ENCODE results near the gene GAST.
A peak's percentile ranks its signal among the peaks of the same experiment; 100 is the strongest.

Gene GAST

DNA sequence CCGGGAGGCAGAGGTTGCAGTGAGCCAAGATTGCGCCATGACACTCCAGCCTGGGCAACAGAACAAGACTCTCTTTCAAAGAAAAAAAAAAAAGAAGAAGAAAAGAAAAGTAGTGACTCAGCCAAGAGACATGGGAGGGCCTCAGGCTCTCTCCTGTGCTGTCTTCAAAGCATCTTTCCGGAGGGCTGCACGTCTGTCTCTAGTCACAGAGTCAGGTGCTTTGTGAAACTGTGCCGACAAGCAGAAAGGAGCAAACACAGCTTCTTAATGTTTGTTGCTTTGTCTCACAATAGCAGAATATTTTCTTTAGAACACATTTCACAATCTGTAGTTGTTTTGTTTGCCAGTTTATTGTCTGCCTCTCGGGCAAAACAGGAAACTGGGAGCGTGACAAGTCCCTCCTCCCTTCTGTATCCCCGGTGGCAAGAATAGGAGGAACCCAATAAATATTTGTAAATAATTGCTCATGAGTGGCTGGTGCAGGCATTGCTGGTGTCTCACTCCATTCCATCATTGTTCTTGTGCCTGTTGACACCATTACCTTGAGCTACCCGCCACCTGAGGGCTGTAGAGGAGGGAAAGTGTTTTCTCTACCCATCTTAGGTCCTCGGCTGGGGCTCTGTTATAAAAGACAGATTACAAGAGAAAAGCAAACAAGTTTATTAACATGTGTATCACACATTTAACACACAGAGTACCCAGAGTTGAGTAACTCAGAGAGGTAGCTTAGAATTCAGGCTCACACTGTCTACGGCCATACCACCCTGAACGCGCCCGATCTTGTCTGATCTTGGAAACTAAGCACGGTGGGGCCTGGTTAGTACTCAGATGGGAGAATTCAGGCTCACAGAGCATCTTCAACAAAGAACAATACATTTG is 5.5 kb downstream of the GAST start:
- TF ChIP-seq CTCF (IDR thresholded peaks at IDR 0.05; ENCODE audit: poor library complexity, severe bottlenecking) = no peak
- ATAC-seq (ENCODE audit: low read depth) = peak; percentile 89

GRCh38 chr17:41718287-41718645 is 6.1 kb downstream of the GAST start:
- Histone ChIP-seq H3K9me3 (ENCODE audit: severe bottlenecking) (no peaks in the 10 kb centered on the region), H3K27me3 (ENCODE audit: insufficient read depth, poor library complexity, severe bottlenecking) (no peaks in the 10 kb centered on the region), H3K27ac (ENCODE audit: poor library complexity, severe bottlenecking) (peak overlapping the region; percentile 13), H3K36me3 (ENCODE audit: low read depth) (no peaks in the 10 kb centered on the region), H3K4me1 (ENCODE audit: insufficient read depth, poor library complexity, severe bottlenecking) (peaks cover 12% of the 10 kb centered on the region), H3K4me3 (ENCODE audit: severe bottlenecking) (no peak overlapping the region)
- TF ChIP-seq CTCF (IDR thresholded peaks at IDR 0.05; ENCODE audit: poor library complexity, severe bottlenecking) = no peak
- no peak for ATAC-seq (ENCODE audit: low read depth)
- no peak for DNase-seq (ENCODE audit: low spot score)

More for the DNA sequence above, 5.5 kb downstream of the GAST start:
- Histone ChIP-seq H3K36me3 (ENCODE audit: low read depth) (no peaks in the 10 kb centered on the region), H3K27me3 (ENCODE audit: insufficient read depth, poor library complexity, severe bottlenecking) (no peaks in the 10 kb centered on the region), H3K4me3 (ENCODE audit: severe bottlenecking) (no peak overlapping the region), H3K4me1 (ENCODE audit: insufficient read depth, poor library complexity, severe bottlenecking) (peaks cover 12% of the 10 kb centered on the region), H3K9me3 (ENCODE audit: severe bottlenecking) (no peaks in the 10 kb centered on the region), H3K27ac (ENCODE audit: poor library complexity, severe bottlenecking) (peak overlapping the region; percentile 13)
- DNase-seq (ENCODE audit: low spot score) = no peak

DNA sequence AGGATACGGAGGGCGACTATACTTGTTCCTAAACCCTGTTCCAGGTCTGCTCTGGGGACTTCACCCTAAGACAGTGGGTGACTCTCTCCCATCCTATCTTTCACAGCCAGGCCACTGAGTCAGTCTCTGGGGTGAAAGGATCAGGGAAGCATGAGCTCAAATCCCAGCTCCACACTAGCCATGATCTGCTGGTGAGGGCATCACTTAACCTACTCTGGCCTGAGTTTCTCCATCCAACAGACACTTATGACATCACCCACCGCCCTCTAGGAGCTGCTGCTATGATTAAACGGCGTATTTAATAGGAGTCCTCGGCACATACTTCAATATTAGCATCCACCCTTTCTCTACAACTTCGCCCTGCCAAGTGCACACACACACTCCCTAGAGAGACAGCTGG is 10.1 kb downstream of the GAST start:
- ATAC-seq (ENCODE audit: low read depth) (no peak), DNase-seq (ENCODE audit: low spot score) (no peak)
- no peak overlapping the region for H3K27ac ChIP-seq (ENCODE audit: poor library complexity, severe bottlenecking)
- no peaks in the 10 kb centered on the region for H3K9me3 ChIP-seq (ENCODE audit: severe bottlenecking)
- H3K27me3 ChIP-seq (ENCODE audit: insufficient read depth, poor library complexity, severe bottlenecking) = no peaks in the 10 kb centered on the region
- H3K4me1 ChIP-seq (ENCODE audit: insufficient read depth, poor library complexity, severe bottlenecking) = peaks cover 16% of the 10 kb centered on the region
- H3K4me3 ChIP-seq (ENCODE audit: severe bottlenecking) = no peak overlapping the region
- no peaks in the 10 kb centered on the region for H3K36me3 ChIP-seq (ENCODE audit: low read depth)
- no peak for TF ChIP-seq CTCF (IDR thresholded peaks at IDR 0.05; ENCODE audit: poor library complexity, severe bottlenecking)

GRCh38 chr17:41723801-41724475 is 11.8 kb downstream of the GAST start:
- DNase-seq (ENCODE audit: low spot score) (no peak), ATAC-seq (ENCODE audit: low read depth) (no peak)
- H3K27me3 ChIP-seq (ENCODE audit: insufficient read depth, poor library complexity, severe bottlenecking) = no peaks in the 10 kb centered on the region
- no peak overlapping the region for H3K4me3 ChIP-seq (ENCODE audit: severe bottlenecking)
- H3K4me1 ChIP-seq (ENCODE audit: insufficient read depth, poor library complexity, severe bottlenecking) = peaks cover 4% of the 10 kb centered on the region
- no peak overlapping the region for H3K27ac ChIP-seq (ENCODE audit: poor library complexity, severe bottlenecking)
- H3K36me3 ChIP-seq (ENCODE audit: low read depth) = no peaks in the 10 kb centered on the region
- no peaks in the 10 kb centered on the region for H3K9me3 ChIP-seq (ENCODE audit: severe bottlenecking)
- no peak for TF ChIP-seq CTCF (IDR thresholded peaks at IDR 0.05; ENCODE audit: poor library complexity, severe bottlenecking)
